Activated CD4-positive, alpha-beta T cell treated with anti-CD3 and anti-CD28 coated beads for 24 hours (primary cell): ENCODE results near the gene PRKN.
"Not testable (repeated sequence)": the region's sequence is repeated elsewhere in the genome, so short reads cannot be mapped to it uniquely, and the experiment has no call there.

Experiments
- DNase-seq, 2 donors: peaks; one replicate each; pipeline ENCODE4 v3.0.0-alpha.2; 2020; ENCODE audit warnings: low read depth in 2 of 2

The PRKN gene

GRCh38 chr6:161546632-161547031, 1180.9 kb downstream of the PRKN start:
- DNase-seq, result no peak

- no peak for DNase-seq
Measured at GRCh38 chr6:161545741-161546140, 1181.8 kb downstream of the PRKN start.

GRCh38 chr6:161544801-161545480, 1182.6 kb downstream of the PRKN start:
- no peak for DNase-seq

GRCh38 chr6:161543684-161544309, 1183.8 kb downstream of the PRKN start:
- DNase-seq, result no peak

- no peak for DNase-seq
Measured at GRCh38 chr6:161542346-161542980, 1185.1 kb downstream of the PRKN start.

- DNase-seq, result no peak
Measured at GRCh38 chr6:161540532-161540931, 1187.0 kb downstream of the PRKN start.

- no peak for DNase-seq
Measured at GRCh38 chr6:161536224-161536630, 1191.3 kb downstream of the PRKN start.

GRCh38 chr6:161534264-161534873, 1193.2 kb downstream of the PRKN start:
- no peak for DNase-seq

- no peak for DNase-seq
Measured at GRCh38 chr6:161533266-161533665, 1194.3 kb downstream of the PRKN start.

GRCh38 chr6:161532536-161532935, 1195.0 kb downstream of the PRKN start:
- no peak for DNase-seq

GRCh38 chr6:161526794-161527193, 1200.8 kb downstream of the PRKN start:
- DNase-seq, result no peak

GRCh38 chr6:161523362-161523761, 1204.2 kb downstream of the PRKN start:
- DNase-seq, result no peak

- no peak for DNase-seq
Measured at GRCh38 chr6:161522276-161522675, 1205.3 kb downstream of the PRKN start.

GRCh38 chr6:161511447-161512095, 1216.0 kb downstream of the PRKN start:
- DNase-seq, result no peak

GRCh38 chr6:161508341-161508740, 1219.2 kb downstream of the PRKN start:
- no peak for DNase-seq

- no peak for DNase-seq
Measured at GRCh38 chr6:161507375-161507774, 1220.2 kb downstream of the PRKN start.

- DNase-seq, result no peak
Measured at GRCh38 chr6:161503570-161503969, 1224.0 kb downstream of the PRKN start.

GRCh38 chr6:161498881-161499280, 1228.7 kb downstream of the PRKN start:
- no peak for DNase-seq

GRCh38 chr6:161498359-161498758, 1229.2 kb downstream of the PRKN start:
- DNase-seq, result no peak

GRCh38 chr6:161496941-161497340, 1230.6 kb downstream of the PRKN start:
- DNase-seq, result no peak

- DNase-seq, result not testable (repeated sequence)
Measured at GRCh38 chr6:161496271-161496670, 1231.3 kb downstream of the PRKN start.

GRCh38 chr6:161494566-161494965, 1233.0 kb downstream of the PRKN start:
- DNase-seq, result no peak
